HG03469 (cell line): ENCODE data around the gene ARID4B.
"Not testable (repeated sequence)": the region's sequence is repeated elsewhere in the genome, so short reads cannot be mapped to it uniquely, and the experiment has no call there.

Experiments used
- ATAC-seq: cut with Tn5 transposase; IDR thresholded peaks from one replicate; pipeline ENCODE4 v1.9.1; 2021; ENCODE audit warnings: mild to moderate bottlenecking, moderate library complexity, moderate number of reproducible peaks; ENCODE audit not compliant: unreplicated experiment

ARID4B gene

DNA sequence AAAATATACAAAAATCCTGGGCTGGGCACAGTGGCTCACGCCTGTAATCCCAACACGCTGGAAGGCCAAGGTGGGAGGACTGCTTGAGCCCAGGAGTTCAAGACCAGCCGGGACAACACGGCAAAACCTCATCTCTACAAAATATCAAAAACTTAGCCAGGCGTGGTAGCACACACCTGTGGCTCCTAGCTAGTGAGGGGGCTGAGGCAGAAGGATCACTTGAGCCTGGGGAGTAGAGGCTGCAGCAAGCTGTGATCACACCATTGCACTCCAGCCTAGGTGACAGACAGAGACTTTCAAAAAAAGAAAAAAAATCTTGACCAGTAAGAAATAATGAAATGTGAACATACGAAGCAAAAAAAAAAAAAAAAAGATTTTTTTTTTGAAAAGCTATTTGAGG lies 52.1 kb downstream of the ARID4B start:
- ATAC-seq = no peak

DNA sequence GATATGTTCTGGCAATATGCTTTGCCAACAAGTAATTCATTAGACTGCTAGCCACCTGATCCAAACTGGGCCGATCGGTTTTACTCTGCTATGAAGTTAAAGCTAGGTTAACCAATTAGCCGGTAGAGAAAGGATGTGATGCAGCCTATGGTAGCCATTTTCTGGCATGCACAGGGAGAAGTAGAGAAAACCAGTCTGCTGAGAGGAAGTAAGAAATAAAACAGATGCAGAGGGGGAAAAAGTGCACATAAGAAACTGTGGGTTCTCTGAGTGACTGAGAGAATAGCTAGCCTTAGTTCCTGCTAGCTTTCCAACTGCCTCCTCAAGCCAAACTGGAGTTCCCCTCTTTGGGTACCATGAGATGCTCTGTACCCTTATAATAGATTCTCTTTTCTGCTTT lies 52.8 kb downstream of the ARID4B start:
- peak; percentile 71 for ATAC-seq

DNA sequence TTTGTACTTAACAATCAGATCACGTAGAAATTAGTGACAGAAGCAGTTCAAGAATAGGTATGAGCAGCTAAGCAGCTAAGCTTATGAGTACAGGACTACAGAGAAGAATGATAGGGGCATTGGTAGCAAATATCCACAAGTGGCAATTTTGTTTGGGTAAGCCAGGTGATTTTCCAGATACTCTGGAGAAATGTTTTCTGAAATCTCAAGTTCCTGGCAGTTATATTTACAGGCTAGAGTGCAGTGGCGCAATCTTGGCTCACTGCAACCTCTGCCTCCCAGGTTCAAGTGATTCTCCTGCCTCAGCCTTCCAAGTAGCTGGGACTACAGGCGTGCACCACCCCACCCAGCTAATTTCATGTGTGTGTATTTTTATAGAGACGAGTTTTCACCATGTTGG lies 55.1 kb downstream of the ARID4B start:
- no peak for ATAC-seq

DNA sequence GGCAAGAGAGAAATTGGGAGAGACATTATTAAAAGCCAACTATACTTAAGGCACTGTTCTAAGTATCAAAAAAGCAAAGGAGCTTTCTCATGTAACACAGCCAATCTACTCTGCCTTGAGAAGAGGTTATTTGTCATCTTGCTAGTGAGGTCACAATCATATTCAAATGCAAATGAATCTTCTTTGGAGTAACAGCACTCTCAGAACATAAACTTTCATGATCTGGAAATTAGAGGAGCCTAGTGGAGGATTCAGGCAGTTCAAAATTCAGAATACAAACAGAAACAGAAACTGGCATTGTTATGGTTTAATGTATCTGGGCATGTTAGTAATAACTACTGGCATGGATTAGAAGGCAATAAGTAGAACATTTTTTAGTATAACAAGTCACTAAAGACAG lies 57.4 kb downstream of the ARID4B start:
- ATAC-seq = no peak

DNA sequence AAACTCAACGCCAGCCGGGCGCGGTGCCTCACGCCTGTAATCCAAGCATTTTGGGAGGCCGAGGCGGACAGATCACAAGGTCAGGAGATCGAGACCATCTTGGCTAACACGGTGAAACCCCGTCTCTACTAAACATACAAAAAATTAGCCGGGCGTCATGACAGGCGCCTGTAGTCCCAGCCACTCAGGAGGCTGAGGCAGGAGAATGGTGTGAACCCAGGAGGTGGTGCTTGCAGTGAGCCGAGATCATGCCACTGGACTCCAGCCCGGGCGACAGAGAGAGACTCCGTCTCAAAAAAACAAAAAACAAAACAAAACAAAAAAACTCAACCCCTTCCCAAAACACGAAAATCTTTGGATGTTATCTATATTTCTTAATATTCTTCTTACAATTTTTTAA lies 58.0 kb downstream of the ARID4B start:
- not testable (repeated sequence) for ATAC-seq

DNA sequence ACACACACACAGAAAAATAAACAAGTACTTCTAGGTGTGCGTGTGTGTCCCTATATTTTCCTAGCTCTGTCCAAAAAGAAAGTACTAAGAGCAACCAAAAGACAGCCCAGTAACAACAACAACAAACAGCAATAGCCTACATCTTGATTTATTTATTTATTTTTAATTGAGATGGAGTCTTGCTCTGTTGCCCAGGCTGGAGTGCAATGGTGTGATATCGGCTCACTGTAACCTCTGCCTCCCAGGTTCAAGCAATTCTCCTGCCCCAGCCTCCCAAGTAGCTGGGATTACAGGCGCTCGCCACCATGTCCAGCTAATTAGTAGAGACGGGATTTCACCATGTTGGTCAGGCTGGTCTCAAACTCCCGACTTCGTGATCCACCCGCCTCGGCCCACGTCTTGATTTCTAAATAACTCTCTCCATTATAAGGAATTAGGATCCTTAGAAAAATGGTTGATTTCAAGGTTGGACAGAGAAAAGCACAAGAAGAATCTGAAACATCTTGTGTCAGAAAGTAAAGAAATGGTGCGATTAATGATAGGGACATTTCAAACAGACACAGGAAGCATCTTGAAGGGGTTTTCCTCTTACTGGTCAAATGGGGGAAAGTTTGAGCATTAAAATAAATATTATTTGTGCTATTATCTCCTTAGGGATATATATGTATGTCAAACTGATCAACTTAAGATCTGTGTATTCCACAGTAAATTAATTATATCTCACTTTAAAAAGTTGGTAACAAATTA lies 59.4 kb downstream of the ARID4B start:
- no peak for ATAC-seq

DNA sequence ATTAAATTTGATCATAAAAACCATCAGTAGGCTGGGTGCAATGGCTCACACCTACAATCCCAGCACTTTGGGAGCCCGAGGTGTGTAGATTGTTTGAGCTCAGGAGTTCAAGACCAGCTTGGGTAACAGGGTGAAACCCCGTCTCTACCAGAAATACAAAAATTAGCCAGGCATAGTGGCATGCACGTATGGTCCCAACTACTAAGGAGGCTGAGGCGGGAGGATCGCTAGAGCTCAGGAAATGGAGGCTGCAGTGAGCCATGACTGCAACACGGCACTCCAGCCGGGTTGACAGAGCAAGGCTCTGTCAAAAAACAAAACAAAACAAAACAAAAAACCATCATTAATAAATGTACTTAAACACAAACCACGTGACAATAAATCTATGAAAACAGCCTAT lies 61.0 kb downstream of the ARID4B start:
- no peak for ATAC-seq

DNA sequence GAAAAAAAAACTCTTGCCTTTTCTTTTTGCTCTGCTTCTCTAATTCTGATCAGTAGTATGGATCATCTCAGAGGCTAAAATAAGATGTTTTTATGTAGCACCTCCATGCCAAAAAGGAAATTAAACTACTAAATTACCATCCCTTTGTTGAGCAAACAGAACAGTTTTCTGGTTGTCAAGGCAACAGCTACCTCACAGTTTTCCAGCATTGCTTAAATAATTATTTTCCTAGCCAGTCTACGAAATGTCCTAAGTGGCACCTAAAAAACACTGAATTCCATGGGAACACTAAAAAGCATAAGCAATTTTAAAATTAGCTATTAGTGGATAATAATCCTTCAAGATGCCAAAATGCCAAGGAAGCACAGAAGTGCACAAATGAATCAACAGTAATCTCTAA lies 61.7 kb downstream of the ARID4B start:
- ATAC-seq = no peak

DNA sequence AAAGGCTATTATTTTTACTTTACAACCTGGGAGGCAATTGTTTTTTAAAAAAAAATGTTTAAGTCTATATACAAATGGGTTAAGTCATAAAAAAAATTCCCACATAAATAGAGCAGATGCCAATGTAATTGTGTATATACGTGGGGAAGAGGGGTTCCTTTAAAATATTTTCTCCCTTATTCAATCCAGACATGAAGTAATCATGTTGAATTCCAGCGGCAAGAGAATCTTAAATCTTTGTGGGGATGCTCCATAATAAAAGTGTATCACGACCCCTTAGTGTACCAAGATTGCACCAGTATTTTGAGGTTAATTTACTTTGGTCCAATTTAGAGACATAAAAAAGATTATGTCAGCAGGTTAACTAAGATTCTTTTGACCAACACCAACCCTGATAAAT lies 62.1 kb downstream of the ARID4B start:
- ATAC-seq = no peak

DNA sequence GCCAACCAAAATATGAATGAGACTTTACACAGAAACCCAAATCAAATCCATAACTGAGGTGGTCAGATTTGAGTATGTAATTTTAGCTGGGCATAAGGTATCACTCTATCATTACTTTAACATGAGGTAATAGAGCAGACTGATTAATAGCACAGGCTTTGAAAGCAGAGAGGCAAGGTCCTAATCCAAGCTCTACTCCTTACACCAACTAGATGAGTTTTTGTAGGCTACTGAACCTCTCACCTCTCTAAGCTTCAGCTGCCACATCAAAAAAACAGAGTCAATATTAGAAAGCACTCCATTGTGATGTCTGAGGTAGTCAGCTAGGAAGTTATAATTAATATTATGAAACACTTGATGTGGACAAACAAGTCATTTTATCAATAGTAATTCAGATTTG lies 63.7 kb downstream of the ARID4B start:
- ATAC-seq = no peak

DNA sequence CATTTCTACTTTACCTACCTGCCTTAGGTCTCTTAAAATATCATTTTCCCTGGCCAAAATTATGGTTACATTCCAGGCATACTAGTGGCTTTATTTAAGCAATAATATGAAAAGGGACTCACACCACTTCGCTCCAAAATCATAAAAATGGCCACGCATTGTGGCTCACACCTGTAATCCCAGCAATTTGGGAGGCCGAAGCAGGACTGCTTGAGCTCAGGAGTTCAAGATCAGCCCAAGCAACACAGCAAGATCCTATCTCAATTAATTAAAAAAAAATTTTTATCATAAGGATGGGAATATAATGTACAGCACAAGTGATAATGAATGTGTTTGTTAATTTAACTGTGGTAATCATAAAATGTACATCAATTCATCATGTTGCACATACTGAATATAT lies 65.4 kb downstream of the ARID4B start:
- no peak for ATAC-seq

DNA sequence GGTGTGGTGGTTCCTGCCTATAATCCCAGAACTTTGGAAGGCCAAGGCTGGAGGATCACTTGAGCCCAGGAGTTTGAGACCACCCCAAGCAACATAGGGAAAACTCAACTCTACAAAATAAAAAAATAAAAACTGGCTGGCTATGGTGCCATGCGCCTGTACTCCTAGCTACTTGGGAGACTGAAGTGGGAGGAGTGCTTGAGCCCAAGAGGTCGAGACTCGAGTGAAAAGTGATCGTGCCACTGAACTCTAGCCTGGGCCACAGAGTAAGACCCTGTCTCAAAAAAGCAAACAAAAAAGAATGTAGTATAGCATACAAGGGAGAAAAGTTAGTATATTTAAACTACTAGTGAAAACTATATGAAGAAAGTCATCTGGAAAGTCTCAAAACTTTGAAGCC lies 66.7 kb downstream of the ARID4B start:
- ATAC-seq = no peak

DNA sequence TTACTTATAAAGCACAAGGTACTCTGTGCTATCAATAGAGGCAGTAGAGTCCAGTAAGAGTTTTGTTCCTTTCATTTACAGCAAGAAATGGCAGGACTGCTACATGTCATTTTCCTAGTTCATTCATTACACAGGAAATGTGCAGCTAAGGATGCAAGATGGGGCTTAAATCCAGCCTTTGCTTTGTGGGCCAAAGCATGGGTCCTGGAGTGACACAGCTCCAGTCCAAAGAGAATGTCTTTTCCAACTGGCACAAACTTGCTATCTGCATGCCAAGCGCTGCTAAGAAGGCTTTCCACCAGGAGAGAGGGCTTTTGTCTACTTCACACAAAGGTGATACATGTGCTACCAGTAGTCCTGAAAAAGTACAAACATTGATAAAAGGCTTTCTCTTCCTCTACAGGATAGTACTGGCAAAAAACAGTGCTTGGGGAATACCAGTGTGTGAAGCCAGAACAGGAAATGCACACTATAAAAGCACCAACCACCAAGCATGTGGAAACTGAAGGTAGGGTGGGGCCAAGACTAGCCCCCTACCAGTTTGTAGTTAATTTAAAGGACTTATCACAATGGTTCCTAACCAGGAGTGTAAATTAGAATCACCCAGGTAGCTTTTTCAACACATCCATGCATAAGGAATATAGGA lies 68.7 kb downstream of the ARID4B start:
- ATAC-seq = peak; percentile 42

DNA sequence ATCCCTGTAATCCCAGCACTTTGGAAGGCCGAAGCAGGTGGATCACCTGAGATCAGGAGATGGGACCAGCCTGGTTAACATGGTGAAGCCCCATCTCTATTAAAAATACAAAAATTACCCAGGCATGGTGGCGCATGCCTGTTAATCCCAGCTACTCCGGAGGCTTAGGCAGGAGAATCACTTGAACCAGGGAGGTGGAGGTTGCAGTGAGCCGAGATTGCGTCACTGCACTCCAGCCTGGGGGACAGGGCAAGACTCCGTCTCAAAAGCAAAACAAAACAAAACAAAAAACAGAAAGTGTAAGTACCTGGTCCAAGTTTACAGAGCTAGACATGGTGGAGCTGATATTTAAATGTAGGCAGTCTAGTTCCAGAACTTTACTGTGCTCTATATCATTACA lies 69.9 kb downstream of the ARID4B start:
- not testable (repeated sequence) for ATAC-seq

DNA sequence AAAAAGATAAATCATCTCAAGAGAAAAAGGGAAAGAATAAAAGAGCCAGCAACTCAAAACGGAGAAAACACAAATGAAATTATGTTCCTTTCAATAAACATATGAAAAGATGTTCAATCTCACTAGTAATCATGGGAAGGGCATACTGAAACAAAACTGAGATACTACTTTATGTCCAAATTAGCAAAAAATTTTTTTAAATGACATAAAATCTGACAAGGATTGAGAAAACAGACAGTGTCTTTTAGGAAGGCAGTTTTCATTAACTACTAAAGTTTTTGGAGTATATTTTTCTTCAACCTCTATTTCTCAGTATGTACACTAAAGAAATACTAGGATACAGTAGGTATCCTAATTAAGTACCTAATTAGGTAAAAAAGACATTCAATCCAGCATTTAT lies 73.3 kb downstream of the ARID4B start:
- ATAC-seq = no peak

DNA sequence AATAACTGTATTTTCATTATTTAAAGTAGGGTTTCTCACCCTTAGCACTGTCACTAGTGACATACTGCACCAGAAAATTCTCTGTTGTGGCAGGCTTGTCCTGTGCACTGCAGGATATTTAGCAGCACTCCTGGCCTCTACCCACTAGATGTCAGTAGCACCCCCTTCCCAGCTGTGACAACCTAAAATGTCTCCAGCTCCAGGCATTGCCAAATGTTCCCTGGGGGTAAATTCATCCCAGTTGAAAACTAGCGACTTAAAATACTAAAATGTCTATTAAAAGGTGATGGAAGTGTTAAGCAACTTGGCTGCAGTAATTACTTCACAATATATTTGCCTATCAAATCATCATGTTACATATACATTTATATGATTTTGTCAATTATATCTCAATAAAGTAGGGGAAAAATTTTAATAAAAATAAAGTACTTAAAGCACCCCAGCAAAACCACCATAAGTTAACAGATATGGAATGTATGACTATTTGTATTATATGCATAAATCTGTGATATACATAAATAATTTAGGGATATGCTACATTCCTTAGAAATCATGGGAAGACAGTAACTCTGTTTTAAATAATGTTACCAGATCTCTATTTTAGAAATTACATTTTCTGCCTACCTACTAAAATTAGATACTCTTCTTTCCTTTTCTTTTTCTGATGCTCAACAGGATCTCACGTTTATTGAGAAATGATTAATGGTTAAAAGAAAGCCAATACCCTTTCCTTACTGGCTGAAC lies 74.6 kb downstream of the ARID4B start:
- ATAC-seq = no peak

DNA sequence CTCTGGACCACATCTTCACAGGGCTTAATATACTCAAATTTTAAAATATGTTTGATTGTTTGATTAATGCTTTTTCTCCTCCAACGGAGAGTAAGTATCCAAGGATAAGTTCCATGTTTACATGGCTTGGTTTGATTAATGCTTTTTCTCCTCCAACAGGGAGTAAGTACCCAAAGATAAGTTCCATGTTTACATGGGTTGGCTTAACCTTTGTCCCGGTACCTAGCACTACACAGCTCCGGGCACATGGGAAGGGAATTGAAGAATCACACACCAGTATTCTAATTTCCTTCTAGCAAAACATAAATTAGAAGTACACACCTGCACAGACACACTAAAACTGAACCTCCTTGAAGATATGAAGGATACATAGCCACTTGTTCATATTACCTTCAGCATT lies 77.5 kb downstream of the ARID4B start:
- no peak for ATAC-seq

DNA sequence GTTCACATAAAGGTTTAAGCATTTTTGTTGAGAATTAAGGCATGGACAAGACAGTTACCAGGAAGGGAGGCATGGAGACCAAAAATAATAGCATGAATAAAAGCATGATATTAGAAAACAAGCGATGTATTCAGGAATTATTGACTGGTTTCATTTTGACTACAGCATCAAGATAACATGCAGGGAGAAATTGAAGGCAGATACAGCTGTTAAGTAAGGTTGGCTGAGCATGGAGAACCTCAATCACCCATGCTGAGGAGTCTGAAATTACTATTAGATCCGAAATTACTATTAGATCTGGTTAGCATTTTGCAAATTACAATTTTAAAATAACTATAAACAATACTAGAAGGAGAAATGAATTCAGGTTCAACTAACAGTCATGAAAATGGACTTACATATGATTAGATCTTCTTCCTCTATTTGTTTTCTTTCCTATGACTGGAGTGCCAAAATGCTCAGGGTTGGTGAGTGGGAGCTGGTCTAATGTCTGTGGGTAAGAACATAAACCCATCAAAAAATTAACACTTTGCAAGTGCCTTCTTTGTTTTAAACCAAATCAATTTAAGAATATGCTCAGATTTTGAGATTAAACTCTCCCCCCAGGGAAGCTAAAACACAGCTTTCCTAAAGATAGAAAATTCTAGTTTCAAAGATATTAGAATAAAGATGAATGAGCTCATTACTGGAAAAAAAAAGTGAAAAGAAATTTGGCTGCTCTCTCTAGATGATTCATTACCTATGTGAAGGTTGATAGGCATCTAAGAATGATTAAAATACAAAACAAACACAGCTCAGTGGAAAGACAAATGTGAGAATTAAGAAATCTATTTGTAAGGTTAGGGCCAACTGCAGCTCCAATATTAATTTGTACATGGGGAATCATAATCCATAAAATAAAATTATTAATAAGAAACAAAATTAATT lies 81.7 kb downstream of the ARID4B start:
- no peak for ATAC-seq

DNA sequence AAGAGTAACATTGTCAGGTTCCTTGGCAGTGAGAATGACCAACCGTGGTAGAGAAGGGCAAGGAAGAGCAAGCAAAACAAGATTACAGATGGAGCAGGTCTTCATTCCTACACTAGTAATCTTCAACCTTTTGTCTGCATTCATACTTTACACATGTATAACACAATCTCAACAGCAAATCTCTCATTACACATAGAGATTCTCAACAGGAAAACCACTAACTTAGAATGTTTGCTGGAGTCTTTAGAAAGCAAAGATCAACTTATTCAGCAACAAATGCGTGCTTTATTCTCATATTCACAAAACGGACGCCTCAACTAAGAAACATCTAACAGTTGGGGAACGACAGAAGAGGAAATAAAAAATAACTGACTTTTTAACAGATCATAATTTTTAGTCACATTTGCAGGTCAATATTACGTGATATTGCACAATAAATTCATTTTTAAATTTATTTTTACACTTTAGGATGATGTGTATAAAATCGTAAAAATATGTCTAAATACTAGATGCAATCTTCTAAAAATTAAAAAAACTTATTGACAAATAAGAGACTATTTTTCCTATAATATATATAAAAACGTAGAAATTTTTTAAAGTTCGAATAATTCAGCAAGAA lies 82.9 kb downstream of the ARID4B start:
- ATAC-seq = no peak

DNA sequence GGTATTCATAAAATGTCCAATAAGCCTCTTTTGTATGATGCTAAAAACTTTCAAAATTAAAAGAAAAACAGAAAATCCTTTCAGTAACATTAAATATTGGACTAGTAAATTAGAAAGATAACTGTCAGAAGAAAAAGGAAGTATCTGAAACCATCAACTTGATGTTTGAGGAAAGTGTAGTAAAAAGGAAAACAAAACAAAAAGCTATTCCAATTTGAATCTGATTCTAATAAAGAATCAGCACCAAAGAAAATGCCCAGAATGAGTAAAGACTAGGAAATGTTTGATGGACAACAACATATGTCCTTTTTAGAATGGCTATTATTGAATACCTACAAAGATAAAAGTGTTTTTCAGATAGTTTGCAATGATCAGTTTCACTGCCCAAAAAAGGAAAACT lies 87.0 kb downstream of the ARID4B start:
- no peak for ATAC-seq

DNA sequence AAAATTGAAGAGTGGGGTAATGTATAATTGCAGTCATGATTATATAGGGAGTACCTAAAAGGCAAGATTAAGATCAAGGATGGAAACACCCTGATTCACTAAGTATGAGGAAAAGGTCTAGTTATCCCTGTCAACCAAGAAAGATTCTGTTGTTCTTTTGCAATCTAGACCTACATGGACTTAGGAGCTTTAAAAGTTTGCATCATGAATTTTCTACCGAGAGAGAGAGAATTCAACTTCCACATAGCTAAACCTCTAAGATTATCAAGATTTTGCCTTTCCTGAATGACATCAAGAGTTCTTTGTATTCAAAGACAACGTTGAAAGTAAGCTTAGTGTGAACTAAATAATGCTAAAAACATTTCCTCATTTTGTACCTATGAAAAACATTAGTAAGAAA lies 88.1 kb downstream of the ARID4B start:
- ATAC-seq = no peak
